Measurements from ENCODE around the gene DDR2. TPM values are rescaled to one million over a fixed set of nuclear protein-coding genes. Genes with fewer than 3 reads are reported as not detected.

DDR2 gene
- polyA plus RNA-seq, 1 donor from 2014 or later: 0.69 TPM

DNA sequence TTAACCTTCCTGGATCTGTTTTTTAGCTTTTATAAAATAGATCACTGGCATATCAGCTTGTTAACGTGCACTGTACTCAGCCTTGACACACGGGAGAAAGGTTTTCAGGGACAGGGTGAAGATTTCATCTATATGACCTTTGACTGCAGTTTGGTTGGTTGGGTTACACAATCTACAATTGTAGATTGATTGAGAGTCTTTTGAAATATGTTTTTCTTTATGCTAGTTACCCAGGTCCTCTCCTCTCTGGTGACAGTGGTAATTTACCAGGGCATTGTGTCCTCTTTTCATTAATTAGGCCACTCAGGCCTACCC is 48.8 kb downstream of the DDR2 start:
- Histone ChIP-seq H3K27ac (ENCODE audit: low read length) (no peak overlapping the region), H3K79me2 (replicated peaks; ENCODE audit: insufficient read depth, low read length) (no peaks in the 10 kb centered on the region), H3K9me2 (ENCODE audit: insufficient read depth, low read length) (no peaks in the 10 kb centered on the region), H3K9me3 (ENCODE audit: low read length) (no peaks in the 10 kb centered on the region), H3K36me3 (ENCODE audit: insufficient read depth, low read length) (no peaks in the 10 kb centered on the region), H3K9ac (ENCODE audit: low read length) (no peak overlapping the region), H3K27me3 (ENCODE audit: insufficient read depth, low read depth, low read length) (no peaks in the 10 kb centered on the region), H2AFZ (ENCODE audit: low read depth, low read length) (no peak overlapping the region), H4K20me1 (ENCODE audit: insufficient read depth) (no peaks in the 10 kb centered on the region), H3K4me3 (ENCODE audit: low read length) (no peak overlapping the region), H3K4me2 (ENCODE audit: low read length) (no peak overlapping the region), H3F3A (ENCODE audit: insufficient read depth, low read length, poor library complexity, severe bottlenecking) (no peaks in the 10 kb centered on the region)
- TF ChIP-seq MXI1 (conservative IDR thresholded peaks at IDR 0.05; ENCODE audit: poor library complexity, severe bottlenecking) (no peak), SMC3 (conservative IDR thresholded peaks at IDR 0.05; ENCODE audit: poor library complexity) (no peak), TAF1 (IDR thresholded peaks at IDR 0.05; ENCODE audit: low read depth) (no peak)

GRCh38 chr1:162682013-162682419 is 49.8 kb downstream of the DDR2 start:
- Histone ChIP-seq H3K79me2 (replicated peaks; ENCODE audit: insufficient read depth, low read length) (no peaks in the 10 kb centered on the region), H3K9me3 (ENCODE audit: low read length) (no peaks in the 10 kb centered on the region), H4K20me1 (ENCODE audit: insufficient read depth) (no peaks in the 10 kb centered on the region), H3K9me2 (ENCODE audit: insufficient read depth, low read length) (no peaks in the 10 kb centered on the region), H3K4me2 (ENCODE audit: low read length) (no peak overlapping the region), H3K4me3 (ENCODE audit: low read length) (no peak overlapping the region), H3K36me3 (ENCODE audit: insufficient read depth, low read length) (no peaks in the 10 kb centered on the region), H2AFZ (ENCODE audit: low read depth, low read length) (no peak overlapping the region), H3K9ac (ENCODE audit: low read length) (no peak overlapping the region), H3K27ac (ENCODE audit: low read length) (no peak overlapping the region), H3F3A (ENCODE audit: insufficient read depth, low read length, poor library complexity, severe bottlenecking) (no peaks in the 10 kb centered on the region), H3K27me3 (ENCODE audit: insufficient read depth, low read depth, low read length) (no peaks in the 10 kb centered on the region)
- TF ChIP-seq TAF1 (IDR thresholded peaks at IDR 0.05; ENCODE audit: low read depth) (no peak), RAD21 (conservative IDR thresholded peaks at IDR 0.05) (no peak), EZH2 (IDR thresholded peaks at IDR 0.05; ENCODE audit: borderline replicate concordance, insufficient read depth, low read length, poor library complexity, severe bottlenecking) (no peak), REST (IDR thresholded peaks at IDR 0.05; ENCODE audit: borderline replicate concordance) (no peak), POLR2AphosphoS5 (IDR thresholded peaks at IDR 0.05) (no peak), SMC3 (conservative IDR thresholded peaks at IDR 0.05; ENCODE audit: poor library complexity) (no peak), MXI1 (conservative IDR thresholded peaks at IDR 0.05; ENCODE audit: poor library complexity, severe bottlenecking) (no peak), EP300 (conservative IDR thresholded peaks at IDR 0.05; ENCODE audit: poor library complexity, severe bottlenecking) (no peak)
- TF ChIP-seq, protein P1, sequence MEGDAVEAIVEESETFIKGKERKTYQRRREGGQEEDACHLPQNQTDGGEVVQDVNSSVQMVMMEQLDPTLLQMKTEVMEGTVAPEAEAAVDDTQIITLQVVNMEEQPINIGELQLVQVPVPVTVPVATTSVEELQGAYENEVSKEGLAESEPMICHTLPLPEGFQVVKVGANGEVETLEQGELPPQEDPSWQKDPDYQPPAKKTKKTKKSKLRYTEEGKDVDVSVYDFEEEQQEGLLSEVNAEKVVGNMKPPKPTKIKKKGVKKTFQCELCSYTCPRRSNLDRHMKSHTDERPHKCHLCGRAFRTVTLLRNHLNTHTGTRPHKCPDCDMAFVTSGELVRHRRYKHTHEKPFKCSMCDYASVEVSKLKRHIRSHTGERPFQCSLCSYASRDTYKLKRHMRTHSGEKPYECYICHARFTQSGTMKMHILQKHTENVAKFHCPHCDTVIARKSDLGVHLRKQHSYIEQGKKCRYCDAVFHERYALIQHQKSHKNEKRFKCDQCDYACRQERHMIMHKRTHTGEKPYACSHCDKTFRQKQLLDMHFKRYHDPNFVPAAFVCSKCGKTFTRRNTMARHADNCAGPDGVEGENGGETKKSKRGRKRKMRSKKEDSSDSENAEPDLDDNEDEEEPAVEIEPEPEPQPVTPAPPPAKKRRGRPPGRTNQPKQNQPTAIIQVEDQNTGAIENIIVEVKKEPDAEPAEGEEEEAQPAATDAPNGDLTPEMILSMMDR (IDR thresholded peaks at IDR 0.05; ENCODE audit: poor library complexity, severe bottlenecking): no peak

GRCh38 chr1:162687870-162688269 is 55.6 kb downstream of the DDR2 start:
- TF ChIP-seq RAD21 (conservative IDR thresholded peaks at IDR 0.05): no peak
- no peak for TF ChIP-seq REST (IDR thresholded peaks at IDR 0.05; ENCODE audit: borderline replicate concordance)
- no peak for TF ChIP-seq TAF1 (IDR thresholded peaks at IDR 0.05; ENCODE audit: low read depth)
- TF ChIP-seq, protein P1 (IDR thresholded peaks at IDR 0.05; ENCODE audit: poor library complexity, severe bottlenecking): no peak
- no peak for TF ChIP-seq POLR2AphosphoS5 (IDR thresholded peaks at IDR 0.05)
- TF ChIP-seq EP300 (conservative IDR thresholded peaks at IDR 0.05; ENCODE audit: poor library complexity, severe bottlenecking): no peak
- no peak for TF ChIP-seq SMC3 (conservative IDR thresholded peaks at IDR 0.05; ENCODE audit: poor library complexity)
- no peak for TF ChIP-seq MXI1 (conservative IDR thresholded peaks at IDR 0.05; ENCODE audit: poor library complexity, severe bottlenecking)
- no peak for TF ChIP-seq EZH2 (IDR thresholded peaks at IDR 0.05; ENCODE audit: borderline replicate concordance, insufficient read depth, low read length, poor library complexity, severe bottlenecking)
- H3K27ac ChIP-seq (ENCODE audit: low read length): no peak overlapping the region

More at GRCh38 chr1:162687870-162688269, 55.6 kb downstream of the DDR2 start:
- Histone ChIP-seq H3K36me3 (ENCODE audit: insufficient read depth, low read length) (no peaks in the 10 kb centered on the region), H3F3A (ENCODE audit: insufficient read depth, low read length, poor library complexity, severe bottlenecking) (no peaks in the 10 kb centered on the region), H3K79me2 (replicated peaks; ENCODE audit: insufficient read depth, low read length) (no peaks in the 10 kb centered on the region), H2AFZ (ENCODE audit: low read depth, low read length) (no peak overlapping the region), H3K4me3 (ENCODE audit: low read length) (no peak overlapping the region), H3K4me2 (ENCODE audit: low read length) (no peak overlapping the region), H3K9ac (ENCODE audit: low read length) (no peak overlapping the region), H3K9me3 (ENCODE audit: low read length) (no peaks in the 10 kb centered on the region), H3K9me2 (ENCODE audit: insufficient read depth, low read length) (no peaks in the 10 kb centered on the region), H4K20me1 (ENCODE audit: insufficient read depth) (no peaks in the 10 kb centered on the region), H3K27me3 (ENCODE audit: insufficient read depth, low read depth, low read length) (no peaks in the 10 kb centered on the region)
